ENCODE measurements around the gene CGB2. TPM values are rescaled to one million over a fixed set of nuclear protein-coding genes. Genes with fewer than 3 reads are reported as not detected.
"Not testable (repeated sequence)": the region's sequence is repeated elsewhere in the genome, so short reads cannot be mapped to it uniquely, and the experiment has no call there.

Gene CGB2
- total RNA-seq, 1 donor: not detected

DNA sequence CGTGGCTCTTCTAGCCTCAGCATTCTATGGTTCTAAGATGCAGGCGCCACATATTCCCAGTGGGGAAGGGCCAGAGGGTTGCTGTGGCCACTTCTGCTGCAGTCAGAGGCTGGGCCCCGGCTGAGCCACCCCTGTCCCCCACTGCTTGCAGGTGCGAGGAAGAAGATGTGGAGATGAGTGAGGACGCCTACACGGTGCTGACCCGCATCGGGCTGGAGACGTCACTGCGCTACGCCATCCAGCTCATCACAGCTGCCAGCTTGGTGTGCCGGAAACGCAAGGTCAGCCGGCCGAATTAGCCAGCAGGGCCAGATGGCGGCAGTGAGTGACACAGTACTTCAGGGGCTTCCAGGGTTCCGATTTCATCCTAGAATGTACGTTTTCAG lies 16.8 kb upstream of the CGB2 start:
- H3K79me2 ChIP-seq (ENCODE audit: insufficient read depth, low read length): no peaks in the 10 kb centered on the region
- no peak overlapping the region for H3K27ac ChIP-seq (ENCODE audit: low read depth, low read length)
- peaks cover 33% of the 10 kb centered on the region for H3K36me3 ChIP-seq (ENCODE audit: insufficient read depth, low read length)
- no peak overlapping the region for H2AFZ ChIP-seq (ENCODE audit: low read length)
- no peaks in the 10 kb centered on the region for H3K9me3 ChIP-seq (ENCODE audit: low read depth, low read length)
- no peaks in the 10 kb centered on the region for H3K27me3 ChIP-seq (ENCODE audit: insufficient read depth, low read length)
- peaks cover 15% of the 10 kb centered on the region for H3K4me1 ChIP-seq (ENCODE audit: insufficient read depth, low read length)
- H4K20me1 ChIP-seq (ENCODE audit: insufficient read depth, low read length): no peaks in the 10 kb centered on the region
- DNase-seq (ENCODE audit: insufficient read length, low spot score, missing footprints): peak; percentile 58
- no peak overlapping the region for H3K4me2 ChIP-seq (ENCODE audit: insufficient read depth, low read length)
- TF ChIP-seq CTCF (IDR thresholded peaks at IDR 0.05; ENCODE audit: extremely low read depth, low read depth, low read length): no peak
- no peak overlapping the region for H3K4me3 ChIP-seq (ENCODE audit: insufficient read depth, low read length)

- Histone ChIP-seq H3K27ac (ENCODE audit: low read depth, low read length) (no peak overlapping the region), H3K4me2 (ENCODE audit: insufficient read depth, low read length) (no peak overlapping the region), H4K20me1 (ENCODE audit: insufficient read depth, low read length) (no peaks in the 10 kb centered on the region), H3K27me3 (ENCODE audit: insufficient read depth, low read length) (no peaks in the 10 kb centered on the region), H3K4me1 (ENCODE audit: insufficient read depth, low read length) (peaks cover 15% of the 10 kb centered on the region), H3K9me3 (ENCODE audit: low read depth, low read length) (no peaks in the 10 kb centered on the region), H2AFZ (ENCODE audit: low read length) (no peak overlapping the region), H3K79me2 (ENCODE audit: insufficient read depth, low read length) (no peaks in the 10 kb centered on the region), H3K4me3 (ENCODE audit: insufficient read depth, low read length) (no peak overlapping the region), H3K36me3 (ENCODE audit: insufficient read depth, low read length) (peaks cover 26% of the 10 kb centered on the region)
- no peak for TF ChIP-seq CTCF (IDR thresholded peaks at IDR 0.05; ENCODE audit: extremely low read depth, low read depth, low read length)
- DNase-seq (ENCODE audit: insufficient read length, low spot score, missing footprints): peak; percentile 47
Measured at GRCh38 chr19:49016067-49016839, 15.4 kb upstream of the CGB2 start.

DNA sequence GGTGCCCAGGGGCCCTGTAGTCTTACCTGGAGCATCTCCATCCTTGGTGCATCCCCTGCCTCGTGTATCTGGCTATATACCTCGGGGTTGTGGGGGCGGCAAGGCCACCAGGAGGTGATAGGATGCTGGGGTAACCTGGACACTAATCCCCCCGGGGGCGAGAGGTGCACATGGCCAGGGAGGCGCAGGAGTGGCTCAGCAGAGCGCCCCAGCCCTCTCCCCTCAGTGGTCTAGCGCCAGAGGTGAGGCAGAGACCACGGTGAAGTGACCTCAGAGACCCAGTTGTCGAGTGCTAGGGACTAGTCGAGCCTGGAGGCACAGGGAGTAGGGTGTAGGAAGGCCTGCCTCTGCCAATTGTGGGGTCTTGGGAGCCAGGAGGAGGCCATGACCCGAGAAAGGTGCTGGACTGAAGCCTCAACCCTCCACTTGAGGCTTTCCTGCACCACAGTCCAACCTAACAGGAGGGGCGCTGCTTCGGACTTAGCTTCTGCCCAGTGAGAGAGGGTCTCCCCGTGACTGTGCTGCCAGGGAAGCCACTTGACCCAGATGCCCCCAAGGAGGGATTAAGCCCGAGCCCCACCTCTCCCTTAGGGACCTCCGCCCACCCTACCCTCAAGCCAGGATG lies 14.5 kb upstream of the CGB2 start, which contains the start of gene LHB:
TSS of gene LHB (minus strand) at position 51 of the 625 bp plus-strand sequence. CDS start at position 41, 10 bp downstream.
- H3K4me3 ChIP-seq (ENCODE audit: insufficient read depth, low read length): peak within 1 kb of the TSS; percentile 70
- no peaks in the 10 kb centered on the region for H3K27me3 ChIP-seq (ENCODE audit: insufficient read depth, low read length)
- no peaks in the 10 kb centered on the region for H4K20me1 ChIP-seq (ENCODE audit: insufficient read depth, low read length)
- DNase-seq (ENCODE audit: insufficient read length, low spot score, missing footprints): peak; percentile 70
- no peak within 1 kb of the TSS for H2AFZ ChIP-seq (ENCODE audit: low read length)
- H3K4me2 ChIP-seq (ENCODE audit: insufficient read depth, low read length): peak within 1 kb of the TSS; percentile 77
- no peak for TF ChIP-seq CTCF (IDR thresholded peaks at IDR 0.05; ENCODE audit: extremely low read depth, low read depth, low read length)
- H3K27ac ChIP-seq (ENCODE audit: low read depth, low read length): no peak within 1 kb of the TSS
- peaks cover 20% of the 10 kb centered on the region for H3K36me3 ChIP-seq (ENCODE audit: insufficient read depth, low read length)
- no peaks in the 10 kb centered on the region for H3K79me2 ChIP-seq (ENCODE audit: insufficient read depth, low read length)
- H3K9me3 ChIP-seq (ENCODE audit: low read depth, low read length): no peaks in the 10 kb centered on the region
- peaks cover 15% of the 10 kb centered on the region for H3K4me1 ChIP-seq (ENCODE audit: insufficient read depth, low read length)

DNA sequence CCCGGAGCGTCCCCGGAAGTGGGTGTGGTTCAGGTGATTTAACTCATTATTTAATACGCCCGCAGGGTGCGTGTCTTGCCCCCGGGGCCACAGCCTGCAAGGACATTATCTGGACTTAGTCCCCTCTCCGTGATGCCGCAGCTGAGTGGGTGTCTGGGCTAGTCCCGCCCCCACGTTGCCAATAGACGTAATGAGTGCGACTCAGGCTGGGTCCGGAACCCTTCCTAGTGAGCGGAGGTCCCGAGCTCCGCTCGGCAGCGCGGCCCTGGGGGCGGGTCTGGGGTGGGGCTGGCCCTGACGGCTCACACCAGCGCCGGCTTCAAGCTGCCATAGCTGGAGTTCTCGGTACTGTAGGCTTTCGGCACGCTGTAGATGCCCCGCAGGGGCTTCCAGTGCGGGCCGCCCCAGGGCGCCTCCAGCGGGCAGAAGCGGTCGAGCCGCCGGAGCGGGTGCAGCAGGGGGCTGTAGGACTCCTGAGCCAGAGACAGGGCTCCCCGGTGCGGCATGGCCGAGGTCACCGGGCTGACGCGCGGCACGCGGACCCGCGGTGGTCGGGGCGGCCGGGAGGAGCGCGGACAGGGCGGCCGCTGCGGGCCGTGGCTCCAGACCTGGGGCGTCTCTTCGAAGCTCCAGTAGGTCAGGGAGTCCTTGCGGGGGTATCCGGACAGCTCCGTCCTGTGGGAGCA lies 13.9 kb upstream of the CGB2 start:
- Histone ChIP-seq H2AFZ (ENCODE audit: low read length) (peak overlapping the region; percentile 23), H3K79me2 (ENCODE audit: insufficient read depth, low read length) (no peaks in the 10 kb centered on the region), H3K27ac (ENCODE audit: low read depth, low read length) (no peak overlapping the region), H3K27me3 (ENCODE audit: insufficient read depth, low read length) (no peaks in the 10 kb centered on the region), H3K4me2 (ENCODE audit: insufficient read depth, low read length) (peak overlapping the region; percentile 77), H3K4me3 (ENCODE audit: insufficient read depth, low read length) (peak overlapping the region; percentile 70), H3K4me1 (ENCODE audit: insufficient read depth, low read length) (peaks cover 15% of the 10 kb centered on the region), H3K36me3 (ENCODE audit: insufficient read depth, low read length) (peaks cover 13% of the 10 kb centered on the region), H4K20me1 (ENCODE audit: insufficient read depth, low read length) (no peaks in the 10 kb centered on the region), H3K9me3 (ENCODE audit: low read depth, low read length) (no peaks in the 10 kb centered on the region)
- peak; percentile 98 for DNase-seq (ENCODE audit: insufficient read length, low spot score, missing footprints)
- TF ChIP-seq CTCF (IDR thresholded peaks at IDR 0.05; ENCODE audit: extremely low read depth, low read depth, low read length): peak; percentile 43

- peaks cover 15% of the 10 kb centered on the region for H3K4me1 ChIP-seq (ENCODE audit: insufficient read depth, low read length)
- DNase-seq (ENCODE audit: insufficient read length, low spot score, missing footprints): peak; percentile 72
- H2AFZ ChIP-seq (ENCODE audit: low read length): peak overlapping the region; percentile 72
- peaks cover 13% of the 10 kb centered on the region for H3K36me3 ChIP-seq (ENCODE audit: insufficient read depth, low read length)
- not testable (repeated sequence) for H3K9me3 ChIP-seq (ENCODE audit: low read depth, low read length); H3K27ac ChIP-seq (ENCODE audit: low read depth, low read length); H4K20me1 ChIP-seq (ENCODE audit: insufficient read depth, low read length); H3K79me2 ChIP-seq (ENCODE audit: insufficient read depth, low read length); H3K27me3 ChIP-seq (ENCODE audit: insufficient read depth, low read length)
- H3K4me2 ChIP-seq (ENCODE audit: insufficient read depth, low read length): peak overlapping the region; percentile 77
- H3K4me3 ChIP-seq (ENCODE audit: insufficient read depth, low read length): peak overlapping the region; percentile 70
Measured at GRCh38 chr19:49018388-49019241, 13.1 kb upstream of the CGB2 start.

All from osteoblast (primary cell).